DND-41 (cell line): ENCODE measurements around the gene PTPRJ.

Experiments
- ATAC-seq: fragments of 200-7000 bp; cut with Tn5 transposase; 3 replicates; pipeline ENCODE4 v1.9.1; 2021; ENCODE audit warnings: low read depth; ENCODE audit not compliant: insufficient read depth
- DNase-seq: peaks from one replicate; pipeline ENCODE4 v3.0.0-alpha.2; 2020
- H2AFZ ChIP-seq: 2 replicates; pipeline ENCODE4 v1.6.0; 2012; ENCODE audit warnings: low read depth, low read length
- H3K27ac ChIP-seq: 2 replicates; pipeline ENCODE4 v1.5.1; 2012; ENCODE audit warnings: low read length, inconsistent platforms
- H3K27me3 ChIP-seq: fragments of 200-600 bp; sonication (generic); 2 replicates; pipeline ENCODE4 v1.6.0; 2012; ENCODE audit warnings: low read length, mild to moderate bottlenecking, inconsistent platforms; ENCODE audit not compliant: insufficient read depth, poor library complexity
- H3K36me3 ChIP-seq: 2 replicates; pipeline ENCODE4 v1.5.1; 2012; ENCODE audit warnings: low read length, inconsistent platforms; ENCODE audit not compliant: insufficient read depth
- H3K4me1 ChIP-seq: 2 replicates; pipeline ENCODE4 v1.5.1; 2012; ENCODE audit warnings: mild to moderate bottlenecking, low read length; ENCODE audit not compliant: insufficient read depth
- H3K4me2 ChIP-seq: 2 replicates; pipeline ENCODE4 v1.6.0; 2012; ENCODE audit warnings: mild to moderate bottlenecking, moderate library complexity, low read length, inconsistent platforms; ENCODE audit not compliant: insufficient read depth
- H3K4me3 ChIP-seq, 2 experiments: fragments of 200-600 bp in 1 of 2; shearing (Covaris generic) in 1 of 2; 2 replicates each; pipeline ENCODE4 v1.5.1; 2012 to 2016; ENCODE audit warnings: inconsistent platforms in 2 of 2, low read length in 2 of 2, mild to moderate bottlenecking in 2 of 2, low read depth in 1 of 2, moderate library complexity in 1 of 2
- H3K79me2 ChIP-seq: 2 replicates; pipeline ENCODE4 v1.6.0; 2012; ENCODE audit warnings: low read length, inconsistent platforms; ENCODE audit not compliant: insufficient read depth
- H3K9ac ChIP-seq: 2 replicates; pipeline ENCODE4 v1.6.0; 2012; ENCODE audit warnings: low read depth, mild to moderate bottlenecking, inconsistent platforms, low read length, moderate library complexity
- H3K9me3 ChIP-seq: 2 replicates; pipeline ENCODE4 v1.5.1; 2012; ENCODE audit warnings: low read length, moderate library complexity, mild to moderate bottlenecking, inconsistent platforms; ENCODE audit not compliant: insufficient read depth, severe bottlenecking
- H4K20me1 ChIP-seq: 2 replicates; pipeline ENCODE4 v1.6.0; 2012; ENCODE audit warnings: low read length; ENCODE audit not compliant: insufficient read depth
- CTCF ChIP-seq: IDR thresholded peaks from 2 replicates; pipeline ENCODE4 v1.5.1; 2012; ENCODE audit warnings: borderline replicate concordance, low read length, moderate library complexity, mild to moderate bottlenecking; ENCODE audit not compliant: poor library complexity, severe bottlenecking; ENCODE audit errors: extremely low read depth
- EZH2 ChIP-seq: IDR thresholded peaks from 3 replicates; pipeline ENCODE4 v1.6.1; 2012; ENCODE audit warnings: borderline replicate concordance, low read depth, mild to moderate bottlenecking, moderate library complexity, low read length, inconsistent platforms; ENCODE audit not compliant: severe bottlenecking

The PTPRJ gene

GRCh38 chr11:48006301-48006992, 26.1 kb downstream of the PTPRJ start:
- Histone ChIP-seq H3K4me3 (no peak overlapping the region), H3K36me3 (no peaks in the 10 kb centered on the region), H2AFZ (no peak overlapping the region), H3K27ac (no peak overlapping the region), H3K9me3 (no peaks in the 10 kb centered on the region), H3K9ac (no peak overlapping the region), H3K4me1 (peaks cover 4% of the 10 kb centered on the region), H4K20me1 (no peaks in the 10 kb centered on the region), H3K79me2 (no peaks in the 10 kb centered on the region), H3K4me2 (no peak overlapping the region), H3K27me3 (no peaks in the 10 kb centered on the region)
- no peak for DNase-seq
- no peak for ATAC-seq
- TF ChIP-seq EZH2 (no peak), CTCF (no peak)

GRCh38 chr11:48007677-48008076, 27.3 kb downstream of the PTPRJ start:
- ATAC-seq = no peak
- H3K27me3 ChIP-seq = no peaks in the 10 kb centered on the region
- no peaks in the 10 kb centered on the region for H3K9me3 ChIP-seq
- no peak overlapping the region for H3K27ac ChIP-seq
- H3K4me2 ChIP-seq = no peak overlapping the region
- H3K4me1 ChIP-seq = no peaks in the 10 kb centered on the region
- no peak for DNase-seq
- H2AFZ ChIP-seq = no peak overlapping the region
- no peak overlapping the region for H3K4me3 ChIP-seq
- no peaks in the 10 kb centered on the region for H4K20me1 ChIP-seq
- no peak for TF ChIP-seq CTCF
- no peak for TF ChIP-seq EZH2
- H3K79me2 ChIP-seq = no peaks in the 10 kb centered on the region
- H3K36me3 ChIP-seq = no peaks in the 10 kb centered on the region
- H3K9ac ChIP-seq = no peak overlapping the region

- H3K36me3 ChIP-seq = no peaks in the 10 kb centered on the region
- no peak for ATAC-seq
- H3K27me3 ChIP-seq = no peaks in the 10 kb centered on the region
- no peaks in the 10 kb centered on the region for H3K9me3 ChIP-seq
- H3K27ac ChIP-seq = no peak overlapping the region
- TF ChIP-seq EZH2 (no peak), CTCF (no peak)
- no peak overlapping the region for H3K4me3 ChIP-seq
- H3K79me2 ChIP-seq = no peaks in the 10 kb centered on the region
- no peak overlapping the region for H3K9ac ChIP-seq
- no peaks in the 10 kb centered on the region for H4K20me1 ChIP-seq
- no peak overlapping the region for H2AFZ ChIP-seq
- DNase-seq = no peak
- no peak overlapping the region for H3K4me2 ChIP-seq
- peaks cover 9% of the 10 kb centered on the region for H3K4me1 ChIP-seq
Observed at GRCh38 chr11:48008951-48009270, 28.6 kb downstream of the PTPRJ start.
